ENCODE data around the gene C5orf15.

Gene C5orf15

DNA sequence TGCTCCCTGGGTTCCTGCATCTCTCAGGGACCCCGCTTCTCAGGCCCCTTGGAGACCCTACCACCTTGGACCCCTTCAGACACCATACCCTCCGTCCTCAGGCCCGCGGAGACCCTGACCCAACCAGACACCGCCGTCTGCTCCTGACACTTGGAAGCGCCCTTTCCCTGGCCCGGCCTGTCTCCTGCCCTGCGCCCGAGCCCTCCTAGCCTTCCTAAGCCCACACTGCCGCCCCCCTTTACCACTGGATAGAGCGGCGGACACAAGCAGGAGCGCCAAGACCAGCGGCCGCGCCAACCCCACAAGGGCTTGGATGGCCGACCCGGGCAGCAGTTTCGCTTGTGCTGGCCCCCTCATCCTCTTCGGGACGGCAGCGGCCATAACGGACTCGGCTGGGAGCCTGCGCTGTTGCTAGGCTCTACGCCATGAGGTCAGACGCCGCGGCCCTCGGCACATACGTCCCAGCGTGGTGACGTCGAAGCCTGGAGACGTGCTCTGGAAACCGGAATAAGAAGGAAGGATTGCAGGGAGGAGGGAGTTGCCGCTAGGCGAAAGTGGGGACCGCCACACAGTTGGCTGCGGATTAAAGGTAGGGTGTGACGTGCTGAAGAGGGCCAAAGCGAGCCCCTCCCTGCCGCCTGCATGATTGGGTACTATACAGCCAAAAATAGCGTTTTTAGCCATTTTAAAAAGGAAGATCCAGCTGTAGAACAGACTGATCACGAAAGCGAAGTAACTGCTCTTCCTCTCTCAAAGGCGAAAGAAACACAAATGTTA lies at the start of gene C5orf15:
C5orf15 (minus strand) TSS at position 422 of the 777 bp plus-strand sequence; CDS start at position 381, 41 bp downstream.
- DNase-seq = peak; percentile 93
- Histone ChIP-seq H3K4me1 (ENCODE audit: insufficient read depth, low read length) (peaks cover 33% of the 10 kb centered on the region), H3K27ac (ENCODE audit: low read length) (peak within 1 kb of the TSS; percentile 80), H3K79me2 (ENCODE audit: insufficient read depth, low read length) (peaks cover 58% of the 10 kb centered on the region), H3K4me3 (ENCODE audit: low read depth in 1 of 2, low read length in 2 of 2) (peak within 1 kb of the TSS; percentile 70 to 72), H3K9me3 (ENCODE audit: insufficient read depth, low read length, severe bottlenecking) (no peaks in the 10 kb centered on the region), H3K4me2 (ENCODE audit: insufficient read depth, low read length) (peak within 1 kb of the TSS; percentile 86), H4K20me1 (ENCODE audit: insufficient read depth, low read length) (no peaks in the 10 kb centered on the region; the same call in 1 of the 2 replicates), H3K27me3 (ENCODE audit: insufficient read depth, low read length, poor library complexity) (no peaks in the 10 kb centered on the region), H3K36me3 (ENCODE audit: insufficient read depth, low read length) (peaks cover 18% of the 10 kb centered on the region), H3K9ac (ENCODE audit: low read depth, low read length) (peak within 1 kb of the TSS; percentile 76), H2AFZ (ENCODE audit: low read depth, low read length) (peak within 1 kb of the TSS; percentile 94)
- no peak for TF ChIP-seq EZH2 (IDR thresholded peaks at IDR 0.05; ENCODE audit: borderline replicate concordance, low read depth, low read length, severe bottlenecking)
- TF ChIP-seq, protein P1, sequence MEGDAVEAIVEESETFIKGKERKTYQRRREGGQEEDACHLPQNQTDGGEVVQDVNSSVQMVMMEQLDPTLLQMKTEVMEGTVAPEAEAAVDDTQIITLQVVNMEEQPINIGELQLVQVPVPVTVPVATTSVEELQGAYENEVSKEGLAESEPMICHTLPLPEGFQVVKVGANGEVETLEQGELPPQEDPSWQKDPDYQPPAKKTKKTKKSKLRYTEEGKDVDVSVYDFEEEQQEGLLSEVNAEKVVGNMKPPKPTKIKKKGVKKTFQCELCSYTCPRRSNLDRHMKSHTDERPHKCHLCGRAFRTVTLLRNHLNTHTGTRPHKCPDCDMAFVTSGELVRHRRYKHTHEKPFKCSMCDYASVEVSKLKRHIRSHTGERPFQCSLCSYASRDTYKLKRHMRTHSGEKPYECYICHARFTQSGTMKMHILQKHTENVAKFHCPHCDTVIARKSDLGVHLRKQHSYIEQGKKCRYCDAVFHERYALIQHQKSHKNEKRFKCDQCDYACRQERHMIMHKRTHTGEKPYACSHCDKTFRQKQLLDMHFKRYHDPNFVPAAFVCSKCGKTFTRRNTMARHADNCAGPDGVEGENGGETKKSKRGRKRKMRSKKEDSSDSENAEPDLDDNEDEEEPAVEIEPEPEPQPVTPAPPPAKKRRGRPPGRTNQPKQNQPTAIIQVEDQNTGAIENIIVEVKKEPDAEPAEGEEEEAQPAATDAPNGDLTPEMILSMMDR (IDR thresholded peaks at IDR 0.05; ENCODE audit: borderline replicate concordance, extremely low read depth, low read length, poor library complexity, severe bottlenecking) = no peak
- peak; percentile 97 for ATAC-seq (ENCODE audit: insufficient read depth, low read depth)

GRCh38 chr5:134008266-134008749 lies 39.9 kb upstream of the C5orf15 start:
- no peak overlapping the region for H3K27ac ChIP-seq (ENCODE audit: low read length)
- no peak for ATAC-seq (ENCODE audit: insufficient read depth, low read depth)
- no peak overlapping the region for H2AFZ ChIP-seq (ENCODE audit: low read depth, low read length)

GRCh38 chr5:134007581-134008265 lies 39.3 kb upstream of the C5orf15 start:
- no peak overlapping the region for H3K9ac ChIP-seq (ENCODE audit: low read depth, low read length)
- peaks cover 5% of the 10 kb centered on the region for H4K20me1 ChIP-seq (ENCODE audit: insufficient read depth, low read length)
- H3K4me3 ChIP-seq (ENCODE audit: low read depth in 1 of 2, low read length in 2 of 2) = no peak overlapping the region
- H3K9me3 ChIP-seq (ENCODE audit: insufficient read depth, low read length, severe bottlenecking) = no peaks in the 10 kb centered on the region
- peaks cover 34% of the 10 kb centered on the region for H3K79me2 ChIP-seq (ENCODE audit: insufficient read depth, low read length)
- DNase-seq (no peak), ATAC-seq (ENCODE audit: insufficient read depth, low read depth) (no peak)
- no peak overlapping the region for H3K4me2 ChIP-seq (ENCODE audit: insufficient read depth, low read length)
- no peak overlapping the region for H2AFZ ChIP-seq (ENCODE audit: low read depth, low read length)
- H3K36me3 ChIP-seq (ENCODE audit: insufficient read depth, low read length) = peaks cover 5% of the 10 kb centered on the region; the same call in 1 of the 2 replicates
- no peak for TF ChIP-seq EZH2 (IDR thresholded peaks at IDR 0.05; ENCODE audit: borderline replicate concordance, low read depth, low read length, severe bottlenecking)
- TF ChIP-seq, protein P1 (IDR thresholded peaks at IDR 0.05; ENCODE audit: borderline replicate concordance, extremely low read depth, low read length, poor library complexity, severe bottlenecking) = no peak
- H3K4me1 ChIP-seq (ENCODE audit: insufficient read depth, low read length) = peaks cover 18% of the 10 kb centered on the region
- no peaks in the 10 kb centered on the region for H3K27me3 ChIP-seq (ENCODE audit: insufficient read depth, low read length, poor library complexity)
- H3K27ac ChIP-seq (ENCODE audit: low read length) = no peak overlapping the region

More at GRCh38 chr5:134008266-134008749, 39.9 kb upstream of the C5orf15 start:
- Histone ChIP-seq H3K27me3 (ENCODE audit: insufficient read depth, low read length, poor library complexity) (no peaks in the 10 kb centered on the region), H3K4me1 (ENCODE audit: insufficient read depth, low read length) (peaks cover 12% of the 10 kb centered on the region), H3K79me2 (ENCODE audit: insufficient read depth, low read length) (peaks cover 28% of the 10 kb centered on the region), H4K20me1 (ENCODE audit: insufficient read depth, low read length) (no peaks in the 10 kb centered on the region), H3K36me3 (ENCODE audit: insufficient read depth, low read length) (no peaks in the 10 kb centered on the region; the same call in 1 of the 2 replicates), H3K4me3 (ENCODE audit: low read depth in 1 of 2, low read length in 2 of 2) (no peak overlapping the region), H3K4me2 (ENCODE audit: insufficient read depth, low read length) (no peak overlapping the region), H3K9me3 (ENCODE audit: insufficient read depth, low read length, severe bottlenecking) (no peaks in the 10 kb centered on the region), H3K9ac (ENCODE audit: low read depth, low read length) (no peak overlapping the region)
- TF ChIP-seq EZH2 (IDR thresholded peaks at IDR 0.05; ENCODE audit: borderline replicate concordance, low read depth, low read length, severe bottlenecking) = no peak
- TF ChIP-seq, protein P1 (IDR thresholded peaks at IDR 0.05; ENCODE audit: borderline replicate concordance, extremely low read depth, low read length, poor library complexity, severe bottlenecking) = no peak
- DNase-seq = no peak
